ENCODE results near the gene GSTO2.

DNA sequence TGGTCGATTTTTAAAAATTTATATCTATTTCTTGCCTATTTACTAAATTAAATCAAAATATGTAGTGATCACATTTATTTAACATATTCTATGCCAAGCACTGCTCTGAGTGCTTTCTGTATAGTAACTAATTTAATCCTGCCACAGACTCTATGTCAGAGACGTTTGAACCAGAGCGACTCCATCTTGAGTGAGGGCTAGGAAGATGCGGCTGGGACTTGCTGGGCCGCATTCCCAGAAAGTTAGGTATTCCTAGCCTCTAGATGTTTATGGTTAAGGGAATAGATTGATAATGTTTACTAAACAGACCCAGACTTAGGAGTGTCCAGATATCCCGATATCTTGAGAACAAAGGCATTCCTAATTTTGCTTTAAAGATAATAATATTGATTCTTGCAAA, 17.5 kb upstream of the GSTO2 start:
- TF ChIP-seq, protein P1, sequence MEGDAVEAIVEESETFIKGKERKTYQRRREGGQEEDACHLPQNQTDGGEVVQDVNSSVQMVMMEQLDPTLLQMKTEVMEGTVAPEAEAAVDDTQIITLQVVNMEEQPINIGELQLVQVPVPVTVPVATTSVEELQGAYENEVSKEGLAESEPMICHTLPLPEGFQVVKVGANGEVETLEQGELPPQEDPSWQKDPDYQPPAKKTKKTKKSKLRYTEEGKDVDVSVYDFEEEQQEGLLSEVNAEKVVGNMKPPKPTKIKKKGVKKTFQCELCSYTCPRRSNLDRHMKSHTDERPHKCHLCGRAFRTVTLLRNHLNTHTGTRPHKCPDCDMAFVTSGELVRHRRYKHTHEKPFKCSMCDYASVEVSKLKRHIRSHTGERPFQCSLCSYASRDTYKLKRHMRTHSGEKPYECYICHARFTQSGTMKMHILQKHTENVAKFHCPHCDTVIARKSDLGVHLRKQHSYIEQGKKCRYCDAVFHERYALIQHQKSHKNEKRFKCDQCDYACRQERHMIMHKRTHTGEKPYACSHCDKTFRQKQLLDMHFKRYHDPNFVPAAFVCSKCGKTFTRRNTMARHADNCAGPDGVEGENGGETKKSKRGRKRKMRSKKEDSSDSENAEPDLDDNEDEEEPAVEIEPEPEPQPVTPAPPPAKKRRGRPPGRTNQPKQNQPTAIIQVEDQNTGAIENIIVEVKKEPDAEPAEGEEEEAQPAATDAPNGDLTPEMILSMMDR (IDR thresholded peaks at IDR 0.05; ENCODE audit: low read length): no peak
- TF ChIP-seq EZH2 (optimal IDR thresholded peaks at IDR 0.05; ENCODE audit: low read depth, low read length): no peak
- TF ChIP-seq EZH2phosphoT487 (IDR thresholded peaks at IDR 0.05; ENCODE audit: low read length): no peak

Measured in MM.1S (cell line).